Fibroblast of lung (primary cell): ENCODE data around the gene DNAL4. TPM values are rescaled to one million over a fixed set of nuclear protein-coding genes. Genes with fewer than 3 reads are reported as not detected.
A peak's percentile ranks its signal among the peaks of the same experiment; 100 is the strongest.

Experiments
- DNase-seq, 2 donors: peaks; one replicate each; pipeline versions ENCODE4 v3.0.0 to v3.0.0-alpha.2; 2010; ENCODE audit warnings: low read depth in 2 of 2
- H2AFZ ChIP-seq: 2 replicates; pipeline ENCODE4 v1.5.1; 2012; ENCODE audit warnings: low read length, control low read depth, inconsistent platforms
- H3K27ac ChIP-seq: 2 replicates; pipeline ENCODE4 v1.5.1; 2011; ENCODE audit warnings: low read length, control low read depth; ENCODE audit not compliant: insufficient read depth
- H3K27me3 ChIP-seq: 2 replicates; pipeline ENCODE4 v1.5.1; 2011; ENCODE audit warnings: mild to moderate bottlenecking, low read length; ENCODE audit not compliant: control insufficient read depth, insufficient read depth
- H3K36me3 ChIP-seq: 2 replicates; pipeline ENCODE4 v1.5.1; 2011; ENCODE audit warnings: low read length; ENCODE audit not compliant: control insufficient read depth, insufficient read depth
- H3K4me1 ChIP-seq: 2 replicates; pipeline ENCODE4 v1.5.1; 2011; ENCODE audit warnings: low read length; ENCODE audit not compliant: control insufficient read depth, insufficient read depth; ENCODE audit errors: extremely low read depth
- H3K4me2 ChIP-seq: 2 replicates; pipeline ENCODE4 v1.5.1; 2011; ENCODE audit warnings: low read length, control low read depth; ENCODE audit not compliant: insufficient read depth; ENCODE audit errors: extremely low read depth
- H3K4me3 ChIP-seq, 4 experiments: fragments of 200-600 bp in 1 of 4; sonication (generic) in 1 of 4; replicated peaks in 1 of 4; 2 replicates each; pipeline ENCODE4 v1.5.1; 2011 to 2016; ENCODE audit warnings: low read length in 4 of 4, low read depth in 3 of 4, mild to moderate bottlenecking in 3 of 4, control low read depth in 2 of 4, inconsistent platforms in 1 of 4, mixed read lengths in 1 of 4; ENCODE audit not compliant: insufficient read depth in 1 of 4; ENCODE audit errors: control extremely low read depth in 1 of 4
- H3K79me2 ChIP-seq: 2 replicates; pipeline ENCODE4 v1.5.1; 2012; ENCODE audit warnings: mild to moderate bottlenecking, low read length, inconsistent platforms; ENCODE audit not compliant: control insufficient read depth, insufficient read depth
- H3K9ac ChIP-seq: 2 replicates; pipeline ENCODE4 v1.5.1; 2011; ENCODE audit warnings: mild to moderate bottlenecking, low read length, control low read depth; ENCODE audit not compliant: insufficient read depth
- H3K9me3 ChIP-seq: 2 replicates; pipeline ENCODE4 v1.5.1; 2012; ENCODE audit warnings: low read depth, low read length; ENCODE audit not compliant: control insufficient read depth, insufficient read depth
- H4K20me1 ChIP-seq: 2 replicates; pipeline ENCODE4 v1.5.1; 2011; ENCODE audit warnings: low read length; ENCODE audit not compliant: control insufficient read depth, insufficient read depth; ENCODE audit errors: extremely low read depth
- CTCF ChIP-seq, 2 donors: IDR thresholded peaks in 1 of 2; conservative IDR thresholded peaks in 1 of 2; 1 replicate in 1 of 2; 2 replicates in 1 of 2; pipeline ENCODE4 v1.5.1; 2011 to 2012; ENCODE audit warnings: low read length in 2 of 2, control low read depth in 1 of 2, inconsistent platforms in 1 of 2, low read depth in 1 of 2, mild to moderate bottlenecking in 1 of 2
- EZH2 ChIP-seq: IDR thresholded peaks from 2 replicates; pipeline ENCODE4 v1.5.1; 2012; ENCODE audit warnings: low read length, control low read depth, mild to moderate bottlenecking; ENCODE audit errors: missing control alignments
- polyA plus RNA-seq, 2 donors: library from polyadenylated mRNA; depleted of rRNA in 1 of 2; stranded (reverse) in 1 of 2; unstranded in 1 of 2; fragments of >200 nt; gene quantifications; 2 replicates each; pipeline ENCODE4 v1.2.1, GENCODE V29; 2011 to 2012; ENCODE audit warnings: missing spikeins in 1 of 2
- total RNA-seq: library from RNA; depleted of rRNA; stranded (reverse); fragments of >200 nt; gene quantifications from 2 replicates; pipeline ENCODE4 v1.2.1, GENCODE V29; 2014

The DNAL4 gene
- total and polyA plus RNA-seq, 2 donors (not counting 1 experiment from before 2014, with no cell fraction given): 13.3 to 25.1 TPM

DNA sequence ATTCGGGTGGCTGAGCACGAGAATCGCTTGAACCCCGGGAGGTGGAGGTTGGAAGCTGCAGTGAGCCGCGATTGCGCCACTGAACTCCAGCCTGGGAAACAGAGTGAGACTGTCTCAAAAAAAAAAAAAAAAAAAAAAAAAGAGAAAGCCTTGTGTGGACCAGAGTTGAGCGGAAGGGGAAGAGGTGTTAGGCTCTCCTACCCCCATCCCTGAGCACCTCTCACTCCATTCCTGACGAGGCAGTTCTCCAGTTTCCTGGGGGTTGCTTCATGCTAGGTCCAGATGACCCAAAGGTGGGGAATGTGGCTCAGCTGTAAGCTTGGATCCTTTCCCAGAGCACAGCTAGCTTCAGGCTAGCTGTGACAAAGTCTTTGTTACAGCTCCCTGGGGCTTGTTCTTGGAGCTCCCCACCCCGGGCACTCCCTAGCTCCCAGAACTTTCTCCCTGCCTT is 8.8 kb upstream of the DNAL4 start:
- H2AFZ ChIP-seq: no peak overlapping the region
- H3K27me3 ChIP-seq: peaks cover 19% of the 10 kb centered on the region
- no peaks in the 10 kb centered on the region for H3K36me3 ChIP-seq
- H4K20me1 ChIP-seq: no peaks in the 10 kb centered on the region
- H3K9me3 ChIP-seq: no peaks in the 10 kb centered on the region
- H3K9ac ChIP-seq: no peak overlapping the region
- H3K79me2 ChIP-seq: no peaks in the 10 kb centered on the region
- peak; percentile 92 to 96 for DNase-seq
- no peak overlapping the region for H3K4me3 ChIP-seq
- peak overlapping the region; percentile 23 for H3K4me2 ChIP-seq
- no peak for TF ChIP-seq EZH2
- TF ChIP-seq CTCF (conservative IDR thresholded peaks at IDR 0.05 in 1 of 2, IDR thresholded peaks at IDR 0.05 in 1 of 2; ENCODE audit: low read depth in 1 of 2, low read length in 2 of 2): no peak
- H3K4me1 ChIP-seq: peaks cover 4% of the 10 kb centered on the region
- H3K27ac ChIP-seq: no peak overlapping the region

- DNase-seq: peak in 1 of 2 donors; percentile 24
- Histone ChIP-seq H3K27ac (no peak overlapping the region), H4K20me1 (no peaks in the 10 kb centered on the region), H3K4me3 (no peak overlapping the region), H3K9ac (no peak overlapping the region), H3K4me1 (peaks cover 4% of the 10 kb centered on the region), H3K79me2 (no peaks in the 10 kb centered on the region), H3K36me3 (no peaks in the 10 kb centered on the region), H2AFZ (no peak overlapping the region), H3K4me2 (no peak overlapping the region), H3K9me3 (no peaks in the 10 kb centered on the region), H3K27me3 (peaks cover 21% of the 10 kb centered on the region)
- no peak for TF ChIP-seq EZH2
- TF ChIP-seq CTCF (conservative IDR thresholded peaks at IDR 0.05 in 1 of 2, IDR thresholded peaks at IDR 0.05 in 1 of 2; ENCODE audit: low read depth in 1 of 2, low read length in 2 of 2): no peak
These were observed 5.5 kb upstream of the DNAL4 start for GRCh38 chr22:38799265-38800002.

DNA sequence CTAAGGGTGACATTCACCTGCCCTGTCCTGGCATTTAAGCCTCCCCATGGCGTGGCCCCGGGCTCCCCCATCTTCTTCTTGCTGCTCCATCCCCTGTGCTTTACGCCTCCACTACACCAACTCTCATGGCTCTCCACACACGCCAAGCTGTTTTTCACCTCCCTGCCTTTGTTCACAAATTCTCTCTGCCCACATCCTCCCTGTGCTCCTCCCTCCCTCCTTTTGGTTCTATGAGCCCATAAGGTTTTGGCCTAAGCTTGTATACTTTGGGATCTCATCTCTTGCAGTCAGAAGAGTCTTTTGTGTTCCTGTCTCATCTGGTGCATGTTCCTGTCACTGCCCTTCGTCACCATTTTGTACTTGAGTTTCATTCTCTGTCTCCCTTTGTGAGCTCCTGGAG is 4.6 kb upstream of the DNAL4 start:
- no peak overlapping the region for H3K9ac ChIP-seq

More for the DNA sequence above, 4.6 kb upstream of the DNAL4 start:
- H4K20me1 ChIP-seq: no peaks in the 10 kb centered on the region
- DNase-seq: no peak
- H3K4me3 ChIP-seq: no peak overlapping the region
- H3K4me2 ChIP-seq: no peak overlapping the region
- H3K36me3 ChIP-seq: no peaks in the 10 kb centered on the region
- peaks cover under 1% of the 10 kb centered on the region for H3K79me2 ChIP-seq
- H3K4me1 ChIP-seq: peaks cover 4% of the 10 kb centered on the region
- peaks cover 21% of the 10 kb centered on the region for H3K27me3 ChIP-seq
- no peak for TF ChIP-seq CTCF (conservative IDR thresholded peaks at IDR 0.05 in 1 of 2, IDR thresholded peaks at IDR 0.05 in 1 of 2; ENCODE audit: low read depth in 1 of 2, low read length in 2 of 2)
- TF ChIP-seq EZH2: no peak
- H2AFZ ChIP-seq: no peak overlapping the region
- no peak overlapping the region for H3K27ac ChIP-seq
- H3K9me3 ChIP-seq: no peaks in the 10 kb centered on the region
